MM.1S (cell line): Measurements from ENCODE around the gene ULK2.

ENCODE experiments used
- EZH2 ChIP-seq: fragments of 300-600 bp; sonication (generic); optimal IDR thresholded peaks from 2 replicates; pipeline ENCODE3; 2017; ENCODE audit warnings: low read depth, mild to moderate bottlenecking, antibody characterized with exemption, low read length, mixed read lengths
- TF ChIP-seq, protein P1 (sequence below): fragments of 300-600 bp; sonication (generic); IDR thresholded peaks from 2 replicates; pipeline ENCODE4 v1.5.1; 2016; ENCODE audit warnings: antibody characterized with exemption, low read length, mixed read lengths

DNA sequence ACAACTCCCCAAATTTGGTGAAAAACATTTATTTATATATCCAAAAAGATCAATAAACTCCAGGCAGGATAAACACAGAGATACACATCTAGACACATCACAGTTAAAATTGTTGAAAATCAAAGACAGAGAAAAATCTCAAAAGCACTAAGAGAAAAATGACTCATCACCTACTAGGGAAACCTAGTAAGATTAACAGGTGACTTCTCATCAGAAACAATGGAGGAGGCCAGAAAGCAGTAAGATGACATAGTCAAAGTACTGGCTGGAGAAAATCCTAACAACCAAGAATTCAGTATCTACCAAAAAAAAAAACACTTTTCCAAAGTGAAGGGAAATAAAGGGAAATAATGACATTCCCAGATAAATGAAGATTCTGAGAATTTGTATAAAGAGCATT is 33.8 kb downstream of the ULK2 start:
- no peak for TF ChIP-seq EZH2
- TF ChIP-seq, protein P1, sequence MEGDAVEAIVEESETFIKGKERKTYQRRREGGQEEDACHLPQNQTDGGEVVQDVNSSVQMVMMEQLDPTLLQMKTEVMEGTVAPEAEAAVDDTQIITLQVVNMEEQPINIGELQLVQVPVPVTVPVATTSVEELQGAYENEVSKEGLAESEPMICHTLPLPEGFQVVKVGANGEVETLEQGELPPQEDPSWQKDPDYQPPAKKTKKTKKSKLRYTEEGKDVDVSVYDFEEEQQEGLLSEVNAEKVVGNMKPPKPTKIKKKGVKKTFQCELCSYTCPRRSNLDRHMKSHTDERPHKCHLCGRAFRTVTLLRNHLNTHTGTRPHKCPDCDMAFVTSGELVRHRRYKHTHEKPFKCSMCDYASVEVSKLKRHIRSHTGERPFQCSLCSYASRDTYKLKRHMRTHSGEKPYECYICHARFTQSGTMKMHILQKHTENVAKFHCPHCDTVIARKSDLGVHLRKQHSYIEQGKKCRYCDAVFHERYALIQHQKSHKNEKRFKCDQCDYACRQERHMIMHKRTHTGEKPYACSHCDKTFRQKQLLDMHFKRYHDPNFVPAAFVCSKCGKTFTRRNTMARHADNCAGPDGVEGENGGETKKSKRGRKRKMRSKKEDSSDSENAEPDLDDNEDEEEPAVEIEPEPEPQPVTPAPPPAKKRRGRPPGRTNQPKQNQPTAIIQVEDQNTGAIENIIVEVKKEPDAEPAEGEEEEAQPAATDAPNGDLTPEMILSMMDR, result no peak
